Measurements from ENCODE around the gene ITPR1.

GRCh38 chr3:4575381-4575780 lies 82.2 kb downstream of the ITPR1 start:
- TF ChIP-seq CTCF (IDR thresholded peaks at IDR 0.05) (no peak), POLR2A (IDR thresholded peaks at IDR 0.05) (no peak)

Measured in thyroid gland (tissue), 4 donors.